ENCODE data around the gene LSM14A. TPM values are rescaled to one million over a fixed set of nuclear protein-coding genes. Genes with fewer than 3 reads are reported as not detected.

The LSM14A gene
- total and polyA plus RNA-seq, 2 of the 8 experiments (the other 6 are each of a cell fraction or from before 2014, with no cell fraction given) = 117 to 195 TPM

GRCh38 chr19:34259367-34260095 is 87.2 kb downstream of the LSM14A start:
- no peaks in the 10 kb centered on the region for H3K9me3 ChIP-seq (ENCODE audit: insufficient read depth in 2 of 2, low read depth in 1 of 2, low read length in 1 of 2)
- H3K56ac ChIP-seq (replicated peaks; ENCODE audit: insufficient read length, low read depth, low read length) = no peak overlapping the region
- no peak overlapping the region for H4K91ac ChIP-seq (replicated peaks; ENCODE audit: insufficient read length, low read length)
- H3K23me2 ChIP-seq (ENCODE audit: low read depth, low read length) = peaks cover 4% of the 10 kb centered on the region; the same call in 1 of the 2 replicates
- peaks cover 3 to 48% of the 10 kb centered on the region in 2 experiments; a peak in 2 of 4 replicates for H3K79me2 ChIP-seq (ENCODE audit: control insufficient read depth in 1 of 2, insufficient read depth in 2 of 2, low read length in 2 of 2)
- H4K20me1 ChIP-seq (replicated peaks in 1 of 2; ENCODE audit: control insufficient read depth in 1 of 2, insufficient read depth in 2 of 2, low read length in 2 of 2) = peaks cover 0 to 10% of the 10 kb centered on the region in 2 experiments
- no peak overlapping the region for H4K5ac ChIP-seq (ENCODE audit: insufficient read length, low read depth, low read length)
- H2BK120ac ChIP-seq (replicated peaks; ENCODE audit: low read depth, low read length) = no peak overlapping the region
- no peak overlapping the region for H2BK5ac ChIP-seq (ENCODE audit: low read depth, low read length)
- no peak overlapping the region for H3K23ac ChIP-seq (ENCODE audit: insufficient read length)
- no peak for FAIRE-seq
- H3K27ac ChIP-seq (ENCODE audit: low read depth, low read length) = no peak overlapping the region
- TF ChIP-seq PHF8 (conservative IDR thresholded peaks at IDR 0.05; ENCODE audit: low read depth, low read length) (no peak), GTF2F1 (IDR thresholded peaks at IDR 0.05; ENCODE audit: borderline replicate concordance, low read depth, low read length) (no peak)
- peaks cover 6 to 11% (median 7%) of the 10 kb centered on the region in 4 experiments for H3K4me1 ChIP-seq (replicated peaks in 1 of 4; ENCODE audit: control insufficient read depth in 3 of 4, insufficient read depth in 4 of 4, low read length in 3 of 4)
- no peak overlapping the region for H3K4me2 ChIP-seq (ENCODE audit: insufficient read depth in 1 of 2, low read depth in 2 of 2, low read length in 2 of 2)
- H2BK20ac ChIP-seq (ENCODE audit: low read length) = no peak overlapping the region
- H3K14ac ChIP-seq (ENCODE audit: insufficient read length) = no peak overlapping the region
- H2AFZ ChIP-seq (ENCODE audit: low read length) = no peak overlapping the region
- no peak for DNase-seq (ENCODE audit: low read depth in 1 of 2, low spot score in 2 of 2)
- H3K4me3 ChIP-seq (ENCODE audit: extremely low read depth in 1 of 4, insufficient read depth in 2 of 4, low read depth in 3 of 4, low read length in 4 of 4) = no peak overlapping the region
- H2BK12ac ChIP-seq (ENCODE audit: low read depth, low read length) = no peak overlapping the region
- no peak overlapping the region for H2BK15ac ChIP-seq (ENCODE audit: low read length)
- no peak overlapping the region for H2AK5ac ChIP-seq (ENCODE audit: low read depth, low read length)
- POLR2A ChIA-PET (ENCODE audit: partially characterized antibody) = no interaction called here
- no peak overlapping the region for H3K18ac ChIP-seq (ENCODE audit: extremely low read depth, low read length)
- no peak overlapping the region for H3K4ac ChIP-seq (replicated peaks; ENCODE audit: insufficient read length, low read depth, low read length)
- no peak overlapping the region for H4K8ac ChIP-seq (ENCODE audit: extremely low read depth, insufficient read depth, low read length)
- CTCF ChIA-PET (ENCODE audit: partially characterized antibody) = no interaction called here
- WGBS, 2 experiments (ENCODE audit: extremely low coverage in 1 of 2, insufficient coverage in 1 of 2, insufficient read length in 1 of 2, insufficient replicate concordance in 2 of 2, low coverage in 1 of 2, low lambda C conversion rate in 2 of 2, missing lambda C conversion rate in 1 of 2) = 92% methylated on average over 3 of the region's 3 CpGs; no CpG with 5 or more reads in 1 of the 2 experiments
- H3K9ac ChIP-seq (replicated peaks in 1 of 4; ENCODE audit: extremely low read depth in 1 of 4, low read depth in 3 of 4, low read length in 3 of 4) = no peak overlapping the region
- H3K27me3 ChIP-seq (replicated peaks in 1 of 4; ENCODE audit: control insufficient read depth in 3 of 4, extremely low read depth in 1 of 4, insufficient read depth in 3 of 4, low read length in 3 of 4) = no peaks in the 10 kb centered on the region
- peaks cover 4% of the 10 kb centered on the region for H3K79me1 ChIP-seq (ENCODE audit: low read depth, low read length)
- H3K36me3 ChIP-seq (ENCODE audit: control insufficient read depth in 2 of 4, insufficient read depth in 4 of 4, low read length in 3 of 4) = no peaks in the 10 kb centered on the region
